ENCODE data around the gene CNTN4.

- TF ChIP-seq POLR2AphosphoS5 (IDR thresholded peaks at IDR 0.05; ENCODE audit: low read depth): no peak
- TF ChIP-seq EZH2 (IDR thresholded peaks at IDR 0.05; ENCODE audit: low read depth, unreplicated experiment): no peak
- no peak for TF ChIP-seq CTCF (conservative IDR thresholded peaks at IDR 0.05; ENCODE audit: low read depth in 2 of 2)
Measured at GRCh38 chr3:2090095-2090911, 8.4 kb upstream of the CNTN4 start.

All from GM23338 (cell line).